H1 (cell line): ENCODE results near the gene ASTN2. TPM values are rescaled to one million over a fixed set of nuclear protein-coding genes. Genes with fewer than 3 reads are reported as not detected.
A peak's percentile ranks its signal among the peaks of the same experiment; 100 is the strongest.

Source experiments
- CTCF ChIA-PET: fragments of 300-600 bp; sonication (Branson Sonifier 250); formaldehyde crosslinking; loops from one replicate; lab custom pipeline; 2021; ENCODE audit not compliant: partially characterized antibody; lab: Charles Lee
- POLR2A ChIA-PET: fragments of 300-600 bp; sonication (Branson Sonifier 250); formaldehyde crosslinking; loops from one replicate; lab custom pipeline; 2021; ENCODE audit warnings: inconsistent platforms; ENCODE audit not compliant: partially characterized antibody; lab: Charles Lee
- DNase-seq, 2 experiments: peaks; one replicate each; pipeline versions ENCODE4 v3.0.0 to v3.0.0-alpha.2; 2010 to 2022; ENCODE audit warnings: low spot score in 2 of 2, low read depth in 1 of 2, mixed read lengths in 1 of 2
- FAIRE-seq: peaks from 2 replicates; lab custom pipeline; 2011; peaks lifted over from hg19 to GRCh38; lab: Jason Lieb, UNC
- H2AFZ ChIP-seq: 2 replicates; pipeline ENCODE4 v1.8.1; 2012; ENCODE audit warnings: low read length, inconsistent platforms
- H2AK5ac ChIP-seq: 2 replicates; pipeline ENCODE4 v1.6.1; 2013; ENCODE audit warnings: low read depth, low read length
- H2BK120ac ChIP-seq: replicated peaks from 2 replicates; pipeline ENCODE3; 2013; ENCODE audit warnings: low read depth, low read length, inconsistent platforms
- H2BK12ac ChIP-seq: 2 replicates; pipeline ENCODE4 v1.6.1; 2013; ENCODE audit warnings: low read depth, low read length
- H2BK15ac ChIP-seq: 2 replicates; pipeline ENCODE4 v1.6.1; 2013; ENCODE audit warnings: low read length
- H2BK20ac ChIP-seq: 2 replicates; pipeline ENCODE4 v1.6.1; 2013; ENCODE audit warnings: low read length
- H2BK5ac ChIP-seq: 2 replicates; pipeline ENCODE4 v1.6.1; 2013; ENCODE audit warnings: low read depth, low read length
- H3K14ac ChIP-seq: 2 replicates; pipeline ENCODE4 v1.6.1; 2013; ENCODE audit warnings: inconsistent platforms; ENCODE audit not compliant: insufficient read length
- H3K18ac ChIP-seq: 2 replicates; pipeline ENCODE4 v1.6.1; 2013; ENCODE audit warnings: low read length; ENCODE audit errors: extremely low read depth
- H3K23ac ChIP-seq: 2 replicates; pipeline ENCODE4 v1.6.1; 2013; ENCODE audit warnings: inconsistent platforms; ENCODE audit not compliant: insufficient read length
- H3K23me2 ChIP-seq: 2 replicates; pipeline ENCODE4 v1.6.1; 2013; ENCODE audit warnings: low read depth, low read length
- H3K27ac ChIP-seq: 2 replicates; pipeline ENCODE4 v1.6.1; 2011; ENCODE audit warnings: low read depth, low read length, inconsistent platforms
- H3K27me3 ChIP-seq, 4 experiments: replicated peaks in 1 of 4; 1 replicate in 1 of 4; 2 replicates in 3 of 4; pipeline versions ENCODE4 v1.6.1 to v1.8.1; 2011 to 2013; ENCODE audit warnings: low read length in 3 of 4, mild to moderate bottlenecking in 3 of 4, inconsistent platforms in 2 of 4, mixed read lengths in 2 of 4, moderate library complexity in 1 of 4; ENCODE audit not compliant: control insufficient read depth in 3 of 4, insufficient read depth in 3 of 4; ENCODE audit errors: extremely low read depth in 1 of 4
- H3K36me3 ChIP-seq, 4 experiments: 2 replicates each; pipeline versions ENCODE4 v1.6.1 to v1.8.1; 2011 to 2013; ENCODE audit warnings: mild to moderate bottlenecking in 4 of 4, low read length in 3 of 4, moderate library complexity in 2 of 4, control low read depth in 1 of 4, inconsistent platforms in 1 of 4; ENCODE audit not compliant: insufficient read depth in 4 of 4, control insufficient read depth in 2 of 4
- H3K4ac ChIP-seq: replicated peaks from 2 replicates; pipeline ENCODE3; 2013; ENCODE audit warnings: low read length, low read depth, mixed read lengths, inconsistent platforms; ENCODE audit not compliant: insufficient read length
- H3K4me1 ChIP-seq, 4 experiments: replicated peaks in 1 of 4; 1 replicate in 1 of 4; 2 replicates in 3 of 4; pipeline versions ENCODE4 v1.6.1 to v1.8.1; 2011 to 2013; ENCODE audit warnings: low read length in 3 of 4, inconsistent platforms in 2 of 4, mixed read lengths in 1 of 4; ENCODE audit not compliant: insufficient read depth in 4 of 4, control insufficient read depth in 3 of 4
- H3K4me2 ChIP-seq, 2 experiments: 2 replicates each; pipeline versions ENCODE4 v1.6.1 to v1.8.1; 2011 to 2013; ENCODE audit warnings: low read depth in 2 of 2, low read length in 2 of 2, control low read depth in 1 of 2, inconsistent platforms in 1 of 2, mild to moderate bottlenecking in 1 of 2; ENCODE audit not compliant: insufficient read depth in 1 of 2
- H3K4me3 ChIP-seq, 4 experiments: fragments of 200-600, 300-600 bp in 1 of 4; sonication (generic), shearing (Covaris generic), sonication (Bioruptor Twin) in 1 of 4; 2 replicates each; pipeline versions ENCODE4 v1.5.1 to v1.8.1; 2011 to 2016; ENCODE audit warnings: low read length in 4 of 4, low read depth in 3 of 4, control low read depth in 2 of 4, inconsistent platforms in 2 of 4, mild to moderate bottlenecking in 2 of 4, mixed read lengths in 1 of 4, moderate library complexity in 1 of 4; ENCODE audit not compliant: insufficient read depth in 2 of 4; ENCODE audit errors: extremely low read depth in 1 of 4
- H3K56ac ChIP-seq: replicated peaks from 2 replicates; pipeline ENCODE3; 2013; ENCODE audit warnings: low read depth, mild to moderate bottlenecking, mixed read lengths, low read length, inconsistent platforms; ENCODE audit not compliant: insufficient read length
- H3K79me1 ChIP-seq: 2 replicates; pipeline ENCODE4 v1.6.1; 2013; ENCODE audit warnings: low read depth, low read length, control low read depth
- H3K79me2 ChIP-seq, 2 experiments: 2 replicates each; pipeline versions ENCODE4 v1.6.1 to v1.8.1; 2012 to 2013; ENCODE audit warnings: low read length in 2 of 2, mild to moderate bottlenecking in 2 of 2, inconsistent platforms in 1 of 2; ENCODE audit not compliant: insufficient read depth in 2 of 2, control insufficient read depth in 1 of 2
- H3K9ac ChIP-seq, 4 experiments: replicated peaks in 1 of 4; 1 replicate in 1 of 4; 2 replicates in 3 of 4; pipeline versions ENCODE4 v1.6.1 to v1.8.1; 2011 to 2013; ENCODE audit warnings: low read depth in 3 of 4, low read length in 3 of 4, control low read depth in 2 of 4, mild to moderate bottlenecking in 2 of 4, moderate library complexity in 2 of 4, inconsistent platforms in 1 of 4; ENCODE audit errors: extremely low read depth in 1 of 4
- H3K9me3 ChIP-seq, 2 experiments: 2 replicates each; pipeline versions ENCODE4 v1.6.1 to v1.8.1; 2012 to 2013; ENCODE audit warnings: mild to moderate bottlenecking in 2 of 2, moderate library complexity in 2 of 2, control low read depth in 1 of 2, inconsistent platforms in 1 of 2, low read depth in 1 of 2, low read length in 1 of 2, mixed read lengths in 1 of 2; ENCODE audit not compliant: insufficient read depth in 2 of 2
- H4K20me1 ChIP-seq, 2 experiments: replicated peaks in 1 of 2; 2 replicates each; pipeline versions ENCODE3 to v1.8.1; 2011 to 2013; ENCODE audit warnings: inconsistent platforms in 2 of 2, low read length in 2 of 2, mild to moderate bottlenecking in 1 of 2; ENCODE audit not compliant: insufficient read depth in 2 of 2, control insufficient read depth in 1 of 2
- H4K5ac ChIP-seq: 2 replicates; pipeline ENCODE4 v1.6.1; 2013; ENCODE audit warnings: low read length, low read depth, mixed read lengths, inconsistent platforms; ENCODE audit not compliant: insufficient read length
- H4K8ac ChIP-seq: 2 replicates; pipeline ENCODE4 v1.8.0; 2013; ENCODE audit warnings: mild to moderate bottlenecking, moderate library complexity, low read length, inconsistent platforms; ENCODE audit not compliant: insufficient read depth; ENCODE audit errors: extremely low read depth
- H4K91ac ChIP-seq: replicated peaks from 2 replicates; pipeline ENCODE3; 2013; ENCODE audit warnings: low read length, mixed read lengths, inconsistent platforms; ENCODE audit not compliant: insufficient read length
- ASH2L ChIP-seq: fragments of 200-600, 300-600 bp; sonication (generic); IDR thresholded peaks from one replicate; pipeline ENCODE4 v1.7.1; 2017; ENCODE audit warnings: low read length
- BRCA1 ChIP-seq: IDR thresholded peaks from 2 replicates; pipeline ENCODE4 v1.6.1; 2012; ENCODE audit warnings: low read depth, low read length, improper control_type of control experiment
- CBX5 ChIP-seq: fragments of 300-800, 300-1000 bp; sonication (generic); IDR thresholded peaks from 2 replicates; pipeline ENCODE4 v1.7.1; 2016; ENCODE audit warnings: antibody characterized with exemption, low read length, low read depth
- CHD1 ChIP-seq: IDR thresholded peaks from 2 replicates; pipeline ENCODE4 v1.6.1; 2012; ENCODE audit warnings: low read depth, low read length, improper control_type of control experiment
- CHD2 ChIP-seq: IDR thresholded peaks from 2 replicates; pipeline ENCODE4 v1.6.1; 2012; ENCODE audit warnings: low read length, improper control_type of control experiment
- E2F6 ChIP-seq: IDR thresholded peaks from 2 replicates; pipeline ENCODE4 v1.6.1; 2012; ENCODE audit warnings: inconsistent platforms
- GTF2F1 ChIP-seq: IDR thresholded peaks from 2 replicates; pipeline ENCODE4 v1.6.1; 2012; ENCODE audit warnings: low read depth, low read length, improper control_type of control experiment, borderline replicate concordance
- JUND ChIP-seq: IDR thresholded peaks from 2 replicates; pipeline ENCODE4 v1.6.1; 2011; ENCODE audit warnings: mild to moderate bottlenecking, improper control_type of control experiment, low read length
- KDM1A ChIP-seq: fragments of 200-600, 300-600 bp; sonication (generic); IDR thresholded peaks from 2 replicates; pipeline ENCODE4 v1.7.1; 2016; ENCODE audit warnings: mild to moderate bottlenecking, low read length, borderline replicate concordance
- KDM5A ChIP-seq: fragments of 200-600 bp; IDR thresholded peaks from 2 replicates; pipeline ENCODE4 v1.7.1; 2012; ENCODE audit warnings: mild to moderate bottlenecking, low read length, inconsistent platforms, mixed read lengths
- MAFK ChIP-seq: IDR thresholded peaks from 2 replicates; pipeline ENCODE4 v1.6.1; 2012; ENCODE audit warnings: low read depth, mild to moderate bottlenecking, improper control_type of control experiment, low read length
- NRF1 ChIP-seq: IDR thresholded peaks from 2 replicates; pipeline ENCODE4 v1.6.1; 2011; ENCODE audit warnings: mild to moderate bottlenecking, low read depth, low read length, improper control_type of control experiment
- SIX5 ChIP-seq: IDR thresholded peaks from 2 replicates; pipeline ENCODE4 v1.6.1; 2011; ENCODE audit warnings: mild to moderate bottlenecking, low read depth, low read length
- TAF7 ChIP-seq: optimal IDR thresholded peaks from 2 replicates; pipeline ENCODE3; 2011; ENCODE audit warnings: low read depth, mild to moderate bottlenecking, inconsistent platforms, low read length, moderate library complexity, borderline replicate concordance
- TCF12 ChIP-seq: IDR thresholded peaks from 2 replicates; pipeline ENCODE4 v1.6.1; 2011; ENCODE audit warnings: low read depth, mild to moderate bottlenecking, low read length
- ZNF274 ChIP-seq: IDR thresholded peaks from 2 replicates; pipeline ENCODE4 v1.7.0; 2012; ENCODE audit warnings: low read length, borderline replicate concordance; ENCODE audit errors: extremely low read depth
- polyA plus RNA-seq, 7 experiments: library from polyadenylated mRNA; depleted of rRNA in 3 of 7; stranded (reverse) in 5 of 7; unstranded in 2 of 7; fragments of >200 nt in 5 of 7; fragments of 200-250 nt in 2 of 7; gene quantifications; 1 replicate in 5 of 7; 2 replicates in 1 of 7; 4 replicates in 1 of 7; pipeline versions ENCODE4 v1.2.1 to v1.2.3, GENCODE V29; 2011 to 2013; ENCODE audit warnings: missing spikeins in 2 of 7, mixed read lengths in 2 of 7
- total RNA-seq: library from RNA; stranded (reverse); fragmentation: NEBNext Ultra II Directional; extraction: Animal tissue kit (Norgen Biotek cat#: 25700); gene quantifications from 2 replicates; pipeline ENCODE4 v1.2.1, GENCODE V29; 2021

Gene ASTN2
- total and polyA plus RNA-seq, 2 of the 8 experiments (the other 6 are each of a cell fraction or from before 2014, with no cell fraction given) = 8.2 to 13.7 TPM

DNA sequence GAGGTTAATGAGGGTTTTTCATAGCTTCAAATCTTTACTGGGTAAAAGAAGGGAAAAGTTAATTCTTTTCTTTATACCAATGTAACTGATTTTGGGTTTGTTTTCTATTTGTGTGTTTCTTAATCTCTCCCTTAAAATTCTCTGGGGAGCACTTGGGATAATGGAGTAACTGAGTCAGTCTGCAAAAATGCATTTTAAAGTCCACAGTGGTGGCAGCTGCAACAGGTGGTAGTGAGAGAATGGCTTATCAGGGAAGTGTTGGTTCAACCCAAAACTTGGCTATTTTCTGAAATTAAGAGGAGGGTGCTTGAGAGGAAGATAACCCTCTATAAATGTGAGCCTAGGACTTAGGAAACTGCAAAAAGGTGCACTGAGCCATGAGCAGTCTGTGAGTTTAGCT is 39.9 kb upstream of the ASTN2 start:
- H3K27ac ChIP-seq = no peak overlapping the region
- no peak overlapping the region for H4K5ac ChIP-seq
- H2AFZ ChIP-seq = peak overlapping the region; percentile 12; the same call in 1 of the 2 replicates
- H3K4ac ChIP-seq = no peak overlapping the region
- no peak overlapping the region for H2BK120ac ChIP-seq
- no peak overlapping the region for H2BK15ac ChIP-seq
- H3K4me3 ChIP-seq = no peak overlapping the region
- no peak for DNase-seq
- TF ChIP-seq ZNF274 (no peak), KDM5A (no peak), ASH2L (no peak), TCF12 (no peak), TAF7 (no peak), CHD1 (no peak), MAFK (no peak), BRCA1 (no peak), SIX5 (no peak), CHD2 (no peak), NRF1 (no peak), CBX5 (no peak), JUND (no peak), GTF2F1 (no peak), E2F6 (no peak), KDM1A (no peak)
- TF ChIP-seq, all 59 proteins: peak for 0
- no peak overlapping the region for H2AK5ac ChIP-seq
- POLR2A ChIA-PET = no interaction called here
- no peak overlapping the region for H4K91ac ChIP-seq
- no peaks in the 10 kb centered on the region for H4K20me1 ChIP-seq
- no peak overlapping the region for H2BK5ac ChIP-seq
- H3K18ac ChIP-seq = no peak overlapping the region
- no peaks in the 10 kb centered on the region for H3K4me1 ChIP-seq
- no peak overlapping the region for H3K56ac ChIP-seq
- H3K27me3 ChIP-seq = no peaks in the 10 kb centered on the region
- CTCF ChIA-PET = interaction anchor here (0.8 kb wide), 1 partner anchor 9 kb away, joined by 3 read pairs; no protein-coding TSS in a partner anchor
- H3K9me3 ChIP-seq = no peaks in the 10 kb centered on the region
- H3K14ac ChIP-seq = no peak overlapping the region
- no peak overlapping the region for H4K8ac ChIP-seq
- no peak overlapping the region for H2BK20ac ChIP-seq
- no peak overlapping the region for H3K9ac ChIP-seq
- H3K79me2 ChIP-seq = no peaks in the 10 kb centered on the region
- no peaks in the 10 kb centered on the region for H3K36me3 ChIP-seq
- H2BK12ac ChIP-seq = no peak overlapping the region
- no peaks in the 10 kb centered on the region for H3K23me2 ChIP-seq
- no peak for FAIRE-seq
- no peaks in the 10 kb centered on the region for H3K79me1 ChIP-seq
- no peak overlapping the region for H3K4me2 ChIP-seq
- no peak overlapping the region for H3K23ac ChIP-seq
